Measurements from ENCODE around the gene SYNPR. TPM values are rescaled to one million over a fixed set of nuclear protein-coding genes. Genes with fewer than 3 reads are reported as not detected.

Gene SYNPR
- total RNA-seq, 2 donors from 2014 or later, result not detected

- TF ChIP-seq CTCF (IDR thresholded peaks at IDR 0.05), result no peak
- Histone ChIP-seq H3K4me1 (ENCODE audit: control insufficient read depth in 1 of 2, low read depth in 2 of 2) (no peaks in the 10 kb centered on the region), H3K27ac (no peak overlapping the region), H3K36me3 (no peaks in the 10 kb centered on the region), H3K4me3 (no peak overlapping the region), H3K9me3 (no peaks in the 10 kb centered on the region), H3K27me3 (replicated peaks; ENCODE audit: insufficient read depth) (no peaks in the 10 kb centered on the region)
- DNase-seq (ENCODE audit: low spot score) (no peak), ATAC-seq (ENCODE audit: insufficient number of reproducible peaks, low FRiP score, low read depth) (no peak)
These were observed 73.8 kb downstream of the SYNPR start for GRCh38 chr3:63352008-63352279.

GRCh38 chr3:63353383-63353782 is 75.3 kb downstream of the SYNPR start:
- no peak for TF ChIP-seq CTCF (IDR thresholded peaks at IDR 0.05)
- no peaks in the 10 kb centered on the region for H3K36me3 ChIP-seq
- no peaks in the 10 kb centered on the region for H3K27me3 ChIP-seq (replicated peaks; ENCODE audit: insufficient read depth)
- DNase-seq (ENCODE audit: low spot score), result no peak
- H3K27ac ChIP-seq, result no peak overlapping the region
- no peaks in the 10 kb centered on the region for H3K9me3 ChIP-seq
- H3K4me3 ChIP-seq, result no peak overlapping the region
- ATAC-seq (ENCODE audit: insufficient number of reproducible peaks, low FRiP score, low read depth), result no peak
- H3K4me1 ChIP-seq (ENCODE audit: control insufficient read depth in 1 of 2, low read depth in 2 of 2), result no peaks in the 10 kb centered on the region

- TF ChIP-seq CTCF (IDR thresholded peaks at IDR 0.05), result no peak
- no peaks in the 10 kb centered on the region for H3K27me3 ChIP-seq (replicated peaks; ENCODE audit: insufficient read depth)
- H3K36me3 ChIP-seq, result no peaks in the 10 kb centered on the region
- ATAC-seq (ENCODE audit: insufficient number of reproducible peaks, low FRiP score, low read depth) (no peak), DNase-seq (ENCODE audit: low spot score) (no peak)
- H3K27ac ChIP-seq, result no peak overlapping the region
- H3K4me3 ChIP-seq, result no peak overlapping the region
- H3K9me3 ChIP-seq, result no peaks in the 10 kb centered on the region
- no peaks in the 10 kb centered on the region for H3K4me1 ChIP-seq (ENCODE audit: control insufficient read depth in 1 of 2, low read depth in 2 of 2)
These were observed 76.1 kb downstream of the SYNPR start for GRCh38 chr3:63354160-63354559.

- no peaks in the 10 kb centered on the region for H3K36me3 ChIP-seq
- ATAC-seq (ENCODE audit: insufficient number of reproducible peaks, low FRiP score, low read depth) (no peak), DNase-seq (ENCODE audit: low spot score) (no peak)
- H3K27me3 ChIP-seq (replicated peaks; ENCODE audit: insufficient read depth), result no peaks in the 10 kb centered on the region
- TF ChIP-seq CTCF (IDR thresholded peaks at IDR 0.05), result no peak
- no peaks in the 10 kb centered on the region for H3K4me1 ChIP-seq (ENCODE audit: control insufficient read depth in 1 of 2, low read depth in 2 of 2)
- H3K9me3 ChIP-seq, result no peaks in the 10 kb centered on the region
- no peak overlapping the region for H3K4me3 ChIP-seq
- H3K27ac ChIP-seq, result no peak overlapping the region
These were observed 77.7 kb downstream of the SYNPR start for GRCh38 chr3:63355809-63356208.

GRCh38 chr3:63364495-63364894 is 86.4 kb downstream of the SYNPR start:
- H3K4me3 ChIP-seq, result no peak overlapping the region
- ATAC-seq (ENCODE audit: insufficient number of reproducible peaks, low FRiP score, low read depth) (no peak), DNase-seq (ENCODE audit: low spot score) (no peak)
- no peak for TF ChIP-seq CTCF (IDR thresholded peaks at IDR 0.05)
- no peaks in the 10 kb centered on the region for H3K9me3 ChIP-seq
- H3K36me3 ChIP-seq, result no peaks in the 10 kb centered on the region
- no peaks in the 10 kb centered on the region for H3K4me1 ChIP-seq (ENCODE audit: control insufficient read depth in 1 of 2, low read depth in 2 of 2)
- H3K27me3 ChIP-seq (replicated peaks; ENCODE audit: insufficient read depth), result no peaks in the 10 kb centered on the region
- no peak overlapping the region for H3K27ac ChIP-seq
